ENCODE data around the gene TEX48. TPM values are rescaled to one million over a fixed set of nuclear protein-coding genes. Genes with fewer than 3 reads are reported as not detected.

TEX48 gene
- total RNA-seq, 4 donors from 2014 or later: not detected

GRCh38 chr9:114631166-114631565 is 50.8 kb downstream of the TEX48 start:
- no peaks in the 10 kb centered on the region for H3K4me1 ChIP-seq
- H3K27ac ChIP-seq: no peak overlapping the region
- peaks cover 0 to 28% (median 4%) of the 10 kb centered on the region in 4 donors for H3K36me3 ChIP-seq
- in situ Hi-C loops (cut with MboI; ENCODE audit: low pct_ligation_motif_present in 1 of 4, low pct_unique_long_range_greater_than_20kb in 1 of 4, low sequenced_read_pairs in 3 of 4) (no loop called here), intact Hi-C loops (cut with DNase I; ENCODE audit: low total_unique reads) (no loop called here)
- H3K4me3 ChIP-seq: no peak overlapping the region
- no peak for DNase-seq
- H3K9me3 ChIP-seq: no peaks in the 10 kb centered on the region
- no peaks in the 10 kb centered on the region for H3K27me3 ChIP-seq
- no peak for TF ChIP-seq EP300 (IDR thresholded peaks at IDR 0.05; ENCODE audit: low read depth)
- WGBS, 2 donors (ENCODE audit: low coverage in 1 of 2): 38 to 60% methylated on average over 1 to 2 of the region's 2 CpGs

DNA sequence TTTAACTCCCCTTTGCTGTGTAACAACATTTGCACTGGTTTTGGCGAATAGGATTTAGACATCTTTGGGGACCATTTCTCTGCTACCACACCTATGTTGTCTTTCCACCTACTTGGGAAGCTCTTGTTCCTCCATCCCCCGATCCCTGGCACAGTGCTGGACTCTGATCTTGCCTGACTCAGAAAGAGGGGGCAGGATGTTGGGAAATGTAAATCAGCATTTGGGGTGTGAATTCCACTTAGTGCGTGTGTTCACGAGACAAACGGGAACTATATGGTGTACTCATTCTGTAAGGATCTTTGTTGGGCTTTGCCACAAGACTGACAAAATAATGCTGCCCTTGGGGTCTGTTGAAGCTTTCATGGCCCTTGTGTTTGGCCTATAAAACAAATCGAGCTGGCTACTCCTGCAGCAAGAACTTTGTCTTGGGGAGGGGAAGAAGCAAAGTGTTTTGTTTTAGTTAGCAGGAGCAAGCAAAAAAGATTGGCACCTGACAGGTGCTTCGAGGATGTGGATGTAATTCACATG is 52.4 kb downstream of the TEX48 start:
- in situ Hi-C loops (cut with MboI; ENCODE audit: low pct_ligation_motif_present in 1 of 4, low pct_unique_long_range_greater_than_20kb in 1 of 4, low sequenced_read_pairs in 3 of 4): no loop called here
- TF ChIP-seq POLR2AphosphoS5 (IDR thresholded peaks at IDR 0.05): no peak
- no peak for TF ChIP-seq EP300 (IDR thresholded peaks at IDR 0.05; ENCODE audit: low read depth)
- no peak for TF ChIP-seq CTCF (IDR thresholded peaks at IDR 0.05)
- no peak for TF ChIP-seq POLR2A (IDR thresholded peaks at IDR 0.05)
- intact Hi-C loops (cut with DNase I; ENCODE audit: low total_unique reads): no loop called here
- Histone ChIP-seq H3K4me3 (no peak overlapping the region), H3K4me1 (no peaks in the 10 kb centered on the region), H3K36me3 (peaks cover 0 to 28% (median 4%) of the 10 kb centered on the region in 4 donors), H3K27ac (no peak overlapping the region), H3K9me3 (no peaks in the 10 kb centered on the region), H3K27me3 (no peaks in the 10 kb centered on the region)
- DNase-seq: no peak
- 81 to 86% methylated on average over 3 to 7 of the region's 7 CpGs for WGBS, 2 donors (ENCODE audit: low coverage in 1 of 2)

DNA sequence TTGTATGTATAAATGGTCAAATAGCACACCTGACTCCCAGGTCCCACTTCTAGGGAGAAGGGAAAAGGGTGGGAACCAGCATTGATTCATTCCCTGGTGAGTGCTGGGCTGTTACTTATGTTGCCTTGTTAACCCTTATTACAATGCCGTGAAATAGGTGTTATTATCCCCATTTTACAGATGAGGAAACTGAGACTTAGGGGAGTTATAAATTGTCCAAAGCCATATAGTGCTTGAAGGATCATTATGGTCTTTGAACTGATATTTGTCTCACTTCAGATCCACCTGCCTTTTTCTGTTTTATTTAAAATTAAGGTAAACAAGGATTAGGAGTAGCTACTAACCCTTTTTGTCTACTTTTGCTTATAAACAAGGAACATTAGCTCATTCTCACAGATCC is 54.4 kb downstream of the TEX48 start:
- Histone ChIP-seq H3K4me1 (no peaks in the 10 kb centered on the region), H3K9me3 (no peaks in the 10 kb centered on the region), H3K27me3 (no peaks in the 10 kb centered on the region), H3K36me3 (peaks cover 0 to 28% (median 2%) of the 10 kb centered on the region in 4 donors), H3K4me3 (no peak overlapping the region), H3K27ac (no peak overlapping the region)
- in situ Hi-C loops (cut with MboI; ENCODE audit: low pct_ligation_motif_present in 1 of 4, low pct_unique_long_range_greater_than_20kb in 1 of 4, low sequenced_read_pairs in 3 of 4) (no loop called here), intact Hi-C loops (cut with DNase I; ENCODE audit: low total_unique reads) (no loop called here)
- WGBS, 2 donors (ENCODE audit: low coverage in 1 of 2): 90 to 96% methylated on average over 1 of the region's 1 CpG
- DNase-seq: no peak
- TF ChIP-seq POLR2AphosphoS5 (IDR thresholded peaks at IDR 0.05) (no peak), POLR2A (IDR thresholded peaks at IDR 0.05) (no peak), EP300 (IDR thresholded peaks at IDR 0.05; ENCODE audit: low read depth) (no peak), CTCF (IDR thresholded peaks at IDR 0.05) (no peak)

GRCh38 chr9:114626415-114627020 is 55.5 kb downstream of the TEX48 start:
- Histone ChIP-seq H3K27me3 (no peaks in the 10 kb centered on the region), H3K36me3 (peaks cover 0 to 28% (median 2%) of the 10 kb centered on the region in 4 donors), H3K27ac (no peak overlapping the region), H3K4me3 (no peak overlapping the region), H3K9me3 (no peaks in the 10 kb centered on the region), H3K4me1 (no peaks in the 10 kb centered on the region)
- TF ChIP-seq POLR2A (IDR thresholded peaks at IDR 0.05): no peak
- no peak for TF ChIP-seq CTCF (IDR thresholded peaks at IDR 0.05)
- no peak for TF ChIP-seq EP300 (IDR thresholded peaks at IDR 0.05; ENCODE audit: low read depth)
- TF ChIP-seq POLR2AphosphoS5 (IDR thresholded peaks at IDR 0.05): no peak
- intact Hi-C loops (cut with DNase I; ENCODE audit: low total_unique reads): no loop called here
- in situ Hi-C loops (cut with MboI; ENCODE audit: low pct_ligation_motif_present in 1 of 4, low pct_unique_long_range_greater_than_20kb in 1 of 4, low sequenced_read_pairs in 3 of 4): no loop called here
- DNase-seq: no peak
- 89% methylated on average over 4 of the region's 4 CpGs; no CpG with 5 or more reads in 1 of the 2 donors for WGBS, 2 donors (ENCODE audit: low coverage in 1 of 2)

Data from transverse colon (tissue), 4 donors.